COR-L47 (cell line): ENCODE data around the gene ELANE.
"Not testable (repeated sequence)": the region's sequence is repeated elsewhere in the genome, so short reads cannot be mapped to it uniquely, and the experiment has no call there.

Experiments used
- DNase-seq: peaks from one replicate; lab custom pipeline; 2025; lab: John Stamatoyannopoulos, UW

The ELANE gene

GRCh38 chr19:862581-863314 is 10.6 kb downstream of the ELANE start:
- no peak for DNase-seq

- DNase-seq = no peak
Measured at GRCh38 chr19:863315-863620, 11.2 kb downstream of the ELANE start.

GRCh38 chr19:866769-867300 is 14.7 kb downstream of the ELANE start:
- no peak for DNase-seq

- peak; percentile 93 for DNase-seq
Measured at GRCh38 chr19:867301-867793, 15.2 kb downstream of the ELANE start.

- no peak for DNase-seq
Measured at GRCh38 chr19:867855-868457, 15.9 kb downstream of the ELANE start.

GRCh38 chr19:868458-869244 is 16.5 kb downstream of the ELANE start:
- DNase-seq = no peak

- no peak for DNase-seq
Measured at GRCh38 chr19:869245-870177, 17.4 kb downstream of the ELANE start.

GRCh38 chr19:870314-870713 is 18.2 kb downstream of the ELANE start:
- DNase-seq = no peak

- peak; percentile 95 for DNase-seq
Measured at GRCh38 chr19:870963-871401, 18.9 kb downstream of the ELANE start.

GRCh38 chr19:871446-872265 is 19.6 kb downstream of the ELANE start:
- no peak for DNase-seq

- no peak for DNase-seq
Measured at GRCh38 chr19:872266-872951, 20.3 kb downstream of the ELANE start.

GRCh38 chr19:873084-873483 is 21.0 kb downstream of the ELANE start:
- no peak for DNase-seq

- no peak for DNase-seq
Measured at GRCh38 chr19:873561-874041, 21.5 kb downstream of the ELANE start.

- DNase-seq = no peak
Measured at GRCh38 chr19:875265-875879, 23.3 kb downstream of the ELANE start.

- no peak for DNase-seq
Measured at GRCh38 chr19:876089-876488, 24.0 kb downstream of the ELANE start.

- DNase-seq = no peak
Measured at GRCh38 chr19:876780-877314, 24.7 kb downstream of the ELANE start.

GRCh38 chr19:877992-878660 is 26.0 kb downstream of the ELANE start:
- DNase-seq = not testable (repeated sequence)

- DNase-seq = not testable (repeated sequence)
Measured at GRCh38 chr19:878751-879561, 26.9 kb downstream of the ELANE start.
